ENCODE results near the gene RAB30. TPM values are rescaled to one million over a fixed set of nuclear protein-coding genes. Genes with fewer than 3 reads are reported as not detected.

RAB30 gene
- total and polyA plus RNA-seq, 4 experiments from 2014 or later = 5.0 to 14.1 (median 10.6) TPM

GRCh38 chr11:83046621-83047172, 25.0 kb downstream of the RAB30 start:
- H3K27me3 ChIP-seq (ENCODE audit: insufficient read depth, low read length) = no peaks in the 10 kb centered on the region
- Mint-ChIP-seq H3K27ac (no peak overlapping the region), H3K36me3 (peaks cover 3 to 6% of the 10 kb centered on the region in 2 donors), H3K4me3 (no peak overlapping the region), H3K27me3 (no peaks in the 10 kb centered on the region), H3K4me1 (peaks cover 8 to 16% (median 10%) of the 10 kb centered on the region in 4 donors), H3K9me3 (peaks cover 0 to 11% (median 4%) of the 10 kb centered on the region in 8 donors)
- intact Hi-C loops (cut with micrococcal nuclease) = no loop called here
- no peak overlapping the region for H3K4me3 ChIP-seq (ENCODE audit: low read length in 2 of 2)
- ChIA-PET CTCF (ENCODE audit: partially characterized antibody) (interaction anchor here (1.1 kb wide), 1 partner anchor 16 kb away, joined by 3 read pairs; no protein-coding TSS in a partner anchor), POLR2A (ENCODE audit: partially characterized antibody) (interaction anchor here (1.9 kb wide), 1 partner anchor 25 kb away, joined by 6 read pairs; the partner anchor contains the start of gene RAB30)
- H3K27ac ChIP-seq (ENCODE audit: low read depth, low read length) = no peak overlapping the region
- H3K36me3 ChIP-seq (ENCODE audit: insufficient read depth, low read length) = no peaks in the 10 kb centered on the region
- no peak for DNase-seq
- no peaks in the 10 kb centered on the region for H3K9me3 ChIP-seq (ENCODE audit: control insufficient read depth in 1 of 2, low read length in 2 of 2)
- H3K4me1 ChIP-seq (ENCODE audit: insufficient read depth, low read length) = peaks cover 6% of the 10 kb centered on the region

GRCh38 chr11:83044958-83045712, 26.6 kb downstream of the RAB30 start:
- ChIA-PET POLR2A (ENCODE audit: partially characterized antibody) (interaction anchor here (0.8 to 1.9 kb wide), 3 partner anchors 20 to 144 kb away, joined by 3 to 6 read pairs (median 3); partner anchors contain the start of genes DDIAS and RAB30), CTCF (ENCODE audit: partially characterized antibody) (interaction anchor here (1.3 kb wide), 1 partner anchor 10 kb away, joined by 3 read pairs; no protein-coding TSS in a partner anchor)
- no peaks in the 10 kb centered on the region for H3K9me3 ChIP-seq (ENCODE audit: control insufficient read depth in 1 of 2, low read length in 2 of 2)
- intact Hi-C loops (cut with micrococcal nuclease) = no loop called here
- no peak overlapping the region for H3K27ac ChIP-seq (ENCODE audit: low read depth, low read length)
- no peaks in the 10 kb centered on the region for H3K36me3 ChIP-seq (ENCODE audit: insufficient read depth, low read length)
- peaks cover 6% of the 10 kb centered on the region for H3K4me1 ChIP-seq (ENCODE audit: insufficient read depth, low read length)
- peak overlapping the region in 3 of 7 donors; percentile 6 to 41 (median 9) for H3K27ac Mint-ChIP-seq
- H3K9me3 Mint-ChIP-seq = peaks cover 0 to under 1% (median 0%) of the 10 kb centered on the region in 8 donors
- no peaks in the 10 kb centered on the region for H3K27me3 ChIP-seq (ENCODE audit: insufficient read depth, low read length)
- no peak overlapping the region for H3K4me3 ChIP-seq (ENCODE audit: low read length in 2 of 2)
- no peaks in the 10 kb centered on the region for H3K27me3 Mint-ChIP-seq
- DNase-seq = peak in 1 of 5 donors; percentile 47
- H3K36me3 Mint-ChIP-seq = peaks cover 0 to 3% of the 10 kb centered on the region in 2 donors
- H3K4me1 Mint-ChIP-seq = peaks cover 8 to 16% (median 12%) of the 10 kb centered on the region in 4 donors
- H3K4me3 Mint-ChIP-seq = peak overlapping the region in 2 of 8 donors; percentile 4 to 31

GRCh38 chr11:83042964-83043711, 28.6 kb downstream of the RAB30 start:
- Mint-ChIP-seq H3K27ac (no peak overlapping the region), H3K4me3 (no peak overlapping the region), H3K4me1 (peaks cover 8 to 16% (median 13%) of the 10 kb centered on the region in 4 donors), H3K9me3 (no peaks in the 10 kb centered on the region), H3K27me3 (no peaks in the 10 kb centered on the region), H3K36me3 (peaks cover 3 to 5% of the 10 kb centered on the region in 2 donors)
- Histone ChIP-seq H3K9me3 (ENCODE audit: control insufficient read depth in 1 of 2, low read length in 2 of 2) (no peaks in the 10 kb centered on the region), H3K4me3 (ENCODE audit: low read length in 2 of 2) (no peak overlapping the region), H3K36me3 (ENCODE audit: insufficient read depth, low read length) (no peaks in the 10 kb centered on the region), H3K27me3 (ENCODE audit: insufficient read depth, low read length) (no peaks in the 10 kb centered on the region), H3K27ac (ENCODE audit: low read depth, low read length) (no peak overlapping the region), H3K4me1 (ENCODE audit: insufficient read depth, low read length) (peaks cover 6% of the 10 kb centered on the region)
- no peak for DNase-seq
- ChIA-PET POLR2A (ENCODE audit: partially characterized antibody) (no interaction called here), CTCF (ENCODE audit: partially characterized antibody) (no interaction called here)
- intact Hi-C loops (cut with micrococcal nuclease) = no loop called here

- no peaks in the 10 kb centered on the region for H3K9me3 ChIP-seq (ENCODE audit: control insufficient read depth in 1 of 2, low read length in 2 of 2)
- no peaks in the 10 kb centered on the region for H3K27me3 ChIP-seq (ENCODE audit: insufficient read depth, low read length)
- peaks cover 15 to 23% (median 17%) of the 10 kb centered on the region in 4 donors for H3K4me1 Mint-ChIP-seq
- intact Hi-C loops (cut with micrococcal nuclease) = no loop called here
- H3K9me3 Mint-ChIP-seq = no peaks in the 10 kb centered on the region
- no peaks in the 10 kb centered on the region for H3K27me3 Mint-ChIP-seq
- peaks cover 3 to 12% of the 10 kb centered on the region in 2 donors for H3K36me3 Mint-ChIP-seq
- no peak overlapping the region for H3K27ac Mint-ChIP-seq
- DNase-seq = no peak
- H3K36me3 ChIP-seq (ENCODE audit: insufficient read depth, low read length) = no peaks in the 10 kb centered on the region
- H3K27ac ChIP-seq (ENCODE audit: low read depth, low read length) = no peak overlapping the region
- peaks cover 6% of the 10 kb centered on the region for H3K4me1 ChIP-seq (ENCODE audit: insufficient read depth, low read length)
- no peak overlapping the region for H3K4me3 Mint-ChIP-seq
- POLR2A ChIA-PET (ENCODE audit: partially characterized antibody) = no interaction called here
- CTCF ChIA-PET (ENCODE audit: partially characterized antibody) = no interaction called here
- H3K4me3 ChIP-seq (ENCODE audit: low read length in 2 of 2) = no peak overlapping the region
Observed at GRCh38 chr11:83041126-83041525, 30.6 kb downstream of the RAB30 start.

- no peaks in the 10 kb centered on the region for H3K27me3 Mint-ChIP-seq
- H3K9me3 Mint-ChIP-seq = no peaks in the 10 kb centered on the region
- Histone ChIP-seq H3K36me3 (ENCODE audit: insufficient read depth, low read length) (no peaks in the 10 kb centered on the region), H3K9me3 (ENCODE audit: control insufficient read depth in 1 of 2, low read length in 2 of 2) (no peaks in the 10 kb centered on the region), H3K4me1 (ENCODE audit: insufficient read depth, low read length) (peaks cover 6% of the 10 kb centered on the region), H3K4me3 (ENCODE audit: low read length in 2 of 2) (no peak overlapping the region), H3K27ac (ENCODE audit: low read depth, low read length) (no peak overlapping the region), H3K27me3 (ENCODE audit: insufficient read depth, low read length) (no peaks in the 10 kb centered on the region)
- peak overlapping the region in 1 of 8 donors; percentile 40 for H3K4me3 Mint-ChIP-seq
- peaks cover 3 to 12% of the 10 kb centered on the region in 2 donors for H3K36me3 Mint-ChIP-seq
- ChIA-PET POLR2A (ENCODE audit: partially characterized antibody) (no interaction called here), CTCF (ENCODE audit: partially characterized antibody) (interaction anchor here (1.1 kb wide), 1 partner anchor 9 kb away, joined by 3 read pairs; no protein-coding TSS in a partner anchor)
- intact Hi-C loops (cut with micrococcal nuclease) = no loop called here
- no peak overlapping the region for H3K27ac Mint-ChIP-seq
- peaks cover 16 to 29% (median 20%) of the 10 kb centered on the region in 4 donors for H3K4me1 Mint-ChIP-seq
- no peak for DNase-seq
Observed at GRCh38 chr11:83039566-83039965, 32.1 kb downstream of the RAB30 start.

- Mint-ChIP-seq H3K27me3 (no peaks in the 10 kb centered on the region), H3K36me3 (peaks cover 3 to 12% of the 10 kb centered on the region in 2 donors), H3K9me3 (no peaks in the 10 kb centered on the region), H3K4me1 (peaks cover 18 to 38% (median 22%) of the 10 kb centered on the region in 4 donors), H3K27ac (no peak overlapping the region), H3K4me3 (no peak overlapping the region)
- Histone ChIP-seq H3K9me3 (ENCODE audit: control insufficient read depth in 1 of 2, low read length in 2 of 2) (no peaks in the 10 kb centered on the region), H3K27ac (ENCODE audit: low read depth, low read length) (no peak overlapping the region), H3K27me3 (ENCODE audit: insufficient read depth, low read length) (no peaks in the 10 kb centered on the region), H3K4me1 (ENCODE audit: insufficient read depth, low read length) (peaks cover 8% of the 10 kb centered on the region), H3K36me3 (ENCODE audit: insufficient read depth, low read length) (no peaks in the 10 kb centered on the region), H3K4me3 (ENCODE audit: low read length in 2 of 2) (no peak overlapping the region)
- POLR2A ChIA-PET (ENCODE audit: partially characterized antibody) = no interaction called here
- DNase-seq = no peak
- intact Hi-C loops (cut with micrococcal nuclease) = no loop called here
- CTCF ChIA-PET (ENCODE audit: partially characterized antibody) = no interaction called here
Observed at GRCh38 chr11:83037877-83038276, 33.8 kb downstream of the RAB30 start.

GRCh38 chr11:83036701-83037100, 35.0 kb downstream of the RAB30 start:
- no peak for DNase-seq
- H3K27ac ChIP-seq (ENCODE audit: low read depth, low read length) = no peak overlapping the region
- POLR2A ChIA-PET (ENCODE audit: partially characterized antibody) = interaction anchor here (0.7 to 1.3 kb wide), 2 partner anchors 16 to 120 kb away, joined by 3 read pairs; partner anchors contain the start of gene PCF11
- CTCF ChIA-PET (ENCODE audit: partially characterized antibody) = interaction anchor here (1.2 kb wide), 1 partner anchor 214 kb away, joined by 3 read pairs; no protein-coding TSS in a partner anchor
- H3K36me3 Mint-ChIP-seq = peaks cover 2 to 17% of the 10 kb centered on the region in 2 donors
- peaks cover 18 to 38% (median 22%) of the 10 kb centered on the region in 4 donors for H3K4me1 Mint-ChIP-seq
- H3K9me3 ChIP-seq (ENCODE audit: control insufficient read depth in 1 of 2, low read length in 2 of 2) = no peaks in the 10 kb centered on the region
- H3K36me3 ChIP-seq (ENCODE audit: insufficient read depth, low read length) = no peaks in the 10 kb centered on the region
- no peaks in the 10 kb centered on the region for H3K9me3 Mint-ChIP-seq
- H3K27me3 ChIP-seq (ENCODE audit: insufficient read depth, low read length) = no peaks in the 10 kb centered on the region
- H3K4me1 ChIP-seq (ENCODE audit: insufficient read depth, low read length) = peaks cover 8% of the 10 kb centered on the region
- no peak overlapping the region for H3K27ac Mint-ChIP-seq
- no peaks in the 10 kb centered on the region for H3K27me3 Mint-ChIP-seq
- intact Hi-C loops (cut with micrococcal nuclease) = no loop called here
- no peak overlapping the region for H3K4me3 ChIP-seq (ENCODE audit: low read length in 2 of 2)
- no peak overlapping the region for H3K4me3 Mint-ChIP-seq
